GM21423 (cell line): ENCODE data around the gene NBPF4.
"Not testable (repeated sequence)": the region's sequence is repeated elsewhere in the genome, so short reads cannot be mapped to it uniquely, and the experiment has no call there.

ENCODE experiments used
- ATAC-seq: cut with Tn5 transposase; IDR thresholded peaks from one replicate; pipeline ENCODE4 v1.9.1; 2021; ENCODE audit warnings: mild to moderate bottlenecking, moderate library complexity; ENCODE audit not compliant: unreplicated experiment

The NBPF4 gene

GRCh38 chr1:108243976-108244375, at the start of gene NBPF4:
TSS of gene NBPF4 (minus strand) at chr1:108244076. CDS start at chr1:108243761, 315 bp downstream.
- ATAC-seq: not testable (repeated sequence)

- ATAC-seq: not testable (repeated sequence)
Measured at GRCh38 chr1:108282528-108283257, 38.8 kb upstream of the NBPF4 start.

- not testable (repeated sequence) for ATAC-seq
Measured at GRCh38 chr1:108272485-108273327, 28.8 kb upstream of the NBPF4 start.

GRCh38 chr1:108267097-108267496, 23.2 kb upstream of the NBPF4 start:
- not testable (repeated sequence) for ATAC-seq

GRCh38 chr1:108261967-108262366, 18.1 kb upstream of the NBPF4 start:
- ATAC-seq: not testable (repeated sequence)

- not testable (repeated sequence) for ATAC-seq
Measured at GRCh38 chr1:108261519-108261918, 17.6 kb upstream of the NBPF4 start.

GRCh38 chr1:108260578-108261259, 16.8 kb upstream of the NBPF4 start:
- not testable (repeated sequence) for ATAC-seq

- peak; percentile 72 for ATAC-seq
Measured at GRCh38 chr1:108255426-108255825, 11.6 kb upstream of the NBPF4 start.

- ATAC-seq: not testable (repeated sequence)
Measured at GRCh38 chr1:108239426-108239825, 4.5 kb downstream of the NBPF4 start.

- not testable (repeated sequence) for ATAC-seq
Measured at GRCh38 chr1:108235308-108235707, 8.6 kb downstream of the NBPF4 start.

- not testable (repeated sequence) for ATAC-seq
Measured at GRCh38 chr1:108232183-108232582, 11.7 kb downstream of the NBPF4 start.

GRCh38 chr1:108229976-108230375, 13.9 kb downstream of the NBPF4 start:
- ATAC-seq: not testable (repeated sequence)

GRCh38 chr1:108227772-108228171, 16.1 kb downstream of the NBPF4 start:
- not testable (repeated sequence) for ATAC-seq

GRCh38 chr1:108226855-108227254, 17.0 kb downstream of the NBPF4 start:
- ATAC-seq: not testable (repeated sequence)

- ATAC-seq: not testable (repeated sequence)
Measured at GRCh38 chr1:108223226-108223625, 20.6 kb downstream of the NBPF4 start.

GRCh38 chr1:108217515-108218174, 26.2 kb downstream of the NBPF4 start:
- ATAC-seq: not testable (repeated sequence)

GRCh38 chr1:108217007-108217406, 26.9 kb downstream of the NBPF4 start:
- ATAC-seq: not testable (repeated sequence)

GRCh38 chr1:108216028-108216890, 27.6 kb downstream of the NBPF4 start:
- not testable (repeated sequence) for ATAC-seq

- not testable (repeated sequence) for ATAC-seq
Measured at GRCh38 chr1:108214641-108215465, 29.0 kb downstream of the NBPF4 start.
